Measurements from ENCODE around the gene MAD1L1.

MAD1L1 gene

DNA sequence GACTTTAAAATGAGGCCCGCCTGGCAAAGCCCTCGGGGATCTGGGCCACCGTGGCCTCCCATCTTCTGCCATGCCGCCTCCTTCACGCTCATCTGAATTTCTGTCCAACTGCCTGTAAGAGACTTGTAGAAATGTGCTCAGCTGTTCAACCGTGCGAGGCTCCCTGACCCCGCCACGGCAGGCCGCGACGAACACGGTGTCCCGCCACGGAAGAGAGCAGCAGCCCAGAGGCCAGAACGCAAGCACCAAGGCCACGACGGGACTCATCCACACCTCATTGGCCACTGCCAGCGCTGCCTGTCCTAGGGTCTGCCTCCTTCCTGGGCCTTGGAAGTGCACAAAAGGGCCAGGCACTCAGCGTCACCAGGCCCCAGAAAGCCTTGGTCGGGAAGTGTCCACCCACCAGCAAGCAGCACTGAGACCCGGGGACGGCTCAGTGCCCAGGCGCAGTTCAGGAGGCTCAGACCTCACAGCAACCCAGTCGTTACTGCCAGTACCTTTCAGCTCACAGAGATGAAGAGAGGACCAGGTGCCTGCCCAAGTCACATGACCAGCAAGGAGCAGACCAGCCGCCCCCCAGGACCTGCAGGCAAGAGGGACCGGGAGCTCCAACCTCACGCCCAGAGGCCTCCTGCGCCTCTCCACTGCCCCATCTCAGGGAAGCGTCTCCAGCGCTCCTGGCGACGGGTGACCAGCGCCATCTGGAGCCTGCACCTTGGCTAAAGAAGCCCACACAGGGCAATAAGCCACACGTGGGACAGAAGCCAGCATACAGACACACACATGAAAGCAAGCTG, 85.9 kb downstream of the MAD1L1 start:
- in situ Hi-C loops (cut with HindIII; ENCODE audit: low sequenced_read_pairs) = no loop called here

DNA sequence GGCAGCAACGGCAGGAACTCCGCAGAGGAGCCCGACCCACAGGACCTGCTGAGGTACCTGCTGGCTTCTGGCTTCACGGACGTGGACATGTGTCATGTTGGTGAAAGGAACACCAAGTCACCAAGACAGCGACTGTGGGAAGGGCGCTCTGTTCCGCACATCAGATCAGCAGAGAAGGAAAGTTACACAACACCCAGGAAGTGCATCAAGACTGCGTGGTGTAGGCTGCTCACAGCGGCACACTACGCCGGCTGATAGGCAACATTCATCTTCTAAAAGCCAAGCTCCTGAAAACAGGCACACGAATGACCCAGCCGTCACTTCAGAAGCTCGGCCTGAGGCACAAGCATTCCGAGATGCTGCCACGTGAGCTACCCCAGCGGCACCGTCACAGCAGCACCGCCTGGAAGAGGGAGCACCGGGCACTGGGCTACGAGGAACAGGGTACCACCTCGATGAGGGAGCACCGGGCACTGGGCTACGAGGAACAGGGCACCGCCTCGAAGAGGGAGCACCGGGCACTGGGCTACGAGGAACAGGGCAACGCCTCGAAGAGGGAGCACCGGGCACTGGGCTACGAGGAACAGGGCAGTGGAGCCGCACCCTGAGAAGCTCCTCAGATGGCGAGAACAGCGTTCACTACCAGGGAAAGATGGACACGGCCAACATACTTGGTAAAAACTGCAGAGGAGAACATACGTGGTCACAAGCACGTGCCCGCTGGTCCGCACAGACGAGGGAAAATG, 86.7 kb downstream of the MAD1L1 start:
- in situ Hi-C loops (cut with HindIII; ENCODE audit: low sequenced_read_pairs) = no loop called here

DNA sequence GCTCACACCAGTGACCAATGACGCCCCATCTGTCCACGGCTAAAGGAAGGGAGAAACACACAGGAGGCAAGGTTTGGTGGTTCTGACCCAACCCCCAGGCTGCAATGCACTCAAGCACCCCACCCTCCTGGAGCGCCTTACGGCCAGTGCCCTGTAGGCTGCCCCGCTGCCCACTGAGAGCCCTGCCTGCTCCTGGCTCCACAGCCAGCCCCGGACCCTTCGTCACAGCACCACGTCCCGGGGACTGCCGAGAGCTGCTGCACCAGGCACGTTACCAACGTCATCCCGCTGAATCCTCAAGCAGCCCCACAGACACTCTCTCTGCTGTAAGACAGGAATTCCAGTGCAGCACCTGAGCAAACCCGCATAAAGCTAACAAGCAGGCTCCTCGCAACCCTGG, 87.8 kb downstream of the MAD1L1 start:
- in situ Hi-C loops (cut with HindIII; ENCODE audit: low sequenced_read_pairs) = no loop called here

DNA sequence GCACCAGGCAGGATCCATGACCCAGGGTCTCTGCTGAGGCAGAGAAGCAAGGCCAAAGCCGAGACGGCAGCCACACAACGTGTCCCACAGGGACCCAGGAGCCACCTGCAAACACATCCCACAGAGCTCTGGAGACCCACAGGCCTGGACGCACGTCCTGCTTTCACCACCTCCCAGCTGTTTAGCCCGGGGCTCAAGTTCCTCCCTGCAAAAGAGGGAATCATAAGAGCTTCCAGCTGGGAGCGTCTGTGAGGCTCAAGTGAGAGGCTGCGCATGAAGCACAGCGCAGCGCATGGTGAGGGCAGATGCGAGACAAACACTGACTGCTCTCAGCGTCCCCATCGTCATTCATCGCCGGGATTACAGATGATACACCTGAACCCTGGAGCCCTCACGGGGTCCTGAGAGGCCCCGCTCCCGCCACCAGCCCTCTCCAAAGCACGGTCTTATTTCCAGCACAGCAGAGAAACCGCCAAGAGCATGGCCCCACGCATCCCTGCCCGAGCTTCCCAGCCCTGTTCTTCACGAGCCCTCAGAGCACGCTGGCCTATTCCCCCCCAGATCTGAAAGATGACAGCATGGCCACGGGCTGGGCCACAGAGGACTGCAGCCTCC, 88.7 kb downstream of the MAD1L1 start:
- in situ Hi-C loops (cut with HindIII; ENCODE audit: low sequenced_read_pairs) = no loop called here

DNA sequence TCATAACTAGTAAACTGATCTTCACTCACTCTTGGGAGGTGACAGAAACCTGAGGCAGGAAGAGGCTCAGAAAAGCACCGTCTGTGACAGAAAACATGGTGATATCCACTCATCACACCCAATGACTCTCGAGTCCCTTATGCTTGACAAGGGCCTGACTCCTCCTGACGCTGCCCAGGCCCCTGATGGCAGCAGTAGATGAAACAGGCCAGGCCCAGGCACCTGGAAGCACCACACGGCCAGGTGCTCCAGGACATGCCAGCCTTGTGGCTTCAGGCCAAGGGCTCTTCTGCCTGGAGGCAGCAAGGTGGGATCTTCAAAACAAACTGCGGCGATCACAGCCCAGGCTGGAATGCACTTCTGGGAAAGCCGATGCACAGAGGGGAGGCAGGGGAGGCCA, 89.3 kb downstream of the MAD1L1 start:
- in situ Hi-C loops (cut with HindIII; ENCODE audit: low sequenced_read_pairs) = no loop called here

DNA sequence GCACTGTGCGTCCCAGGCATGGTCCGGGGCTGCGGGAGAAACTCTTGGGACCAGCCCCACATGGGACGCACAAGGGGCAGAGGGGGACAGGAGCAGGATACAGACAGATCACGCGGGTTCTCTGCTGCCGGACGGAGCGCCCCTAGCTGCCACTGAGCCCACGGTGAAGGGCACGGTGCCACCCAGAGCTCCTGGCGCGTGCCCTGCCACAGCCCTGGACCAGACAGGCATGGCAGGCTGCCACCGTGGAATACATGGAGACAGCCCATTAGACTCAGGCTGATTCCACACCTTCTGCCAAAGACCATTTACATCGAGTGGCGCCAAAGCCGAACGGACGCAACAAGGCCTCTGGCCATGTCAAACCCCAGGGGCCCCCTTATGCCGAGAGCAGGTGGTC, 90.4 kb downstream of the MAD1L1 start:
- in situ Hi-C loops (cut with HindIII; ENCODE audit: low sequenced_read_pairs) = no loop called here

DNA sequence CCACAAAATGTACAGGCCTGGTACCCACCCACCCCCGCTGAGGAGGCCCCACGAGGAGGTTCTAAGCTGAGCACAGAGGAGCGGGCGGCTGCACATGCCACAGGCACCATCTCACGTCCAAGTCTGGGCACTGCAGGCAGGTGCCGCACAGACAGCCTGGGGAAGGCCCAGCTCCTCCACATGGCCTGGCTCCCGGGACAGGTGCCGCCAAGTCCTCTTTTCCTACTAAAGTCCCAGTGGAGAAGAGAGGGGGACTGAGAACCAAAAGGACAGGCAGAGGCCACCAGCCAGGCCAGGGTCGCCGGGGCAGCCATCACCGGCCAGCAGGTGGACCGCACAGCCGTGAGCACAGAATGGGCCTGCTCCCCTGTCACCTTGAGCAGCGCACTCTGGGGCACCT, 91.1 kb downstream of the MAD1L1 start:
- in situ Hi-C loops (cut with HindIII; ENCODE audit: low sequenced_read_pairs) = no loop called here

DNA sequence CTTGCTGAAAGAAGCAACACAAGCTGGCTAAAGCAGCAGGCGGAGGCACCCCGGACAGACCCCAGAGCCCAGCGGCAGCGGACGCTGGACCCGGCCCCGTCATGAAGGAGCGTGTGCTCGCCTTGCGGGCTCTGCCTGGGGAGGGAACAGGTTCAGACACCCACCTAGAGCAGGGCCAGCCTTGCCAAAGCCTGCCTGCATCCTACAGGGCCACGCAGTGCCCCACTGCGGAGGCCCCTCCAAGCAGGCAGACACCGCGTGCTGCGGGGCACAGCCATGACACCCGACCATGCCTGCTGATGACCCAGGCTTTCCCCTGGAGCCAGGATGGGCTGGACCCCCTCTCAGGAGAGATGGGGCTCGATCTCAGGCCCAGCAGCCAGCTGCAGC, 91.7 kb downstream of the MAD1L1 start:
- in situ Hi-C loops (cut with HindIII; ENCODE audit: low sequenced_read_pairs) = no loop called here

DNA sequence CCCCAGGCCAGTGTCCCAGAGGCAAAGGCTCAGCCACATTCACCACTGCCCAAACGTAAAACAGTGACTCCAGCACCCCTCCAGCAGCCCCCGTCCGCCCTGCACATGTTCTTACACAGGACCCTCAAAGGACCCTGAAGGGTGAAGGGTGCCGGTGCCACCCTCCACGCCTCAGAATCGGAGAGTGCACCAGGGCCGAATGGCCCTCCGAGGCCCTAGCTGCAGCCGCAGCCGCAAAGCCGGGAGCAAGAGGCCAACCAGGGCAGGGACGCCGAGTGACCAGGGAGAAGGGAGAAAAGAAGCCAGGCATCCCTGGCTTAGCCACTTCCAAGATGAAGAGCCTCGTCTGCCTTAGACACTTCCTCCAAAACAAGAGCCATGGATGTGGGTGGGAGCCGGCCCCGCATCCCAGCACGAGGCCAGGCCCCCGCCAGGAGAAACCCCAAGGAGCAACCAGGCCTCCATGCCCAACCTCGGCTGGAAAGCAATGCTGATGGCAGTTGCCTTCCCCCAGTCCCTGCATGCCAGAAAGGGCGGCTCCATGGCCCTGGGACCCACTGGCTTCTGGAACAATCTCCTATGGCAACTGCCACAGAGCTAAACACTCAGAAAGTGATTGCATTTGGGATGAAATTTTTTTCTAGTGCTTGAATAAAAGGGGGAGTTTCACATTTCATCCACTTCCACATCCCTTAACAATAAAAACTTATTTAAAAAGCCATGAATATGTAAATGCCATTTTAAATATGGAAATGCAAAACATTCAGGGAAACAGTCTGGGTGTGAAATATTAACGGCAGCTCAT, 92.3 kb downstream of the MAD1L1 start:
- in situ Hi-C loops (cut with HindIII; ENCODE audit: low sequenced_read_pairs) = no loop called here

DNA sequence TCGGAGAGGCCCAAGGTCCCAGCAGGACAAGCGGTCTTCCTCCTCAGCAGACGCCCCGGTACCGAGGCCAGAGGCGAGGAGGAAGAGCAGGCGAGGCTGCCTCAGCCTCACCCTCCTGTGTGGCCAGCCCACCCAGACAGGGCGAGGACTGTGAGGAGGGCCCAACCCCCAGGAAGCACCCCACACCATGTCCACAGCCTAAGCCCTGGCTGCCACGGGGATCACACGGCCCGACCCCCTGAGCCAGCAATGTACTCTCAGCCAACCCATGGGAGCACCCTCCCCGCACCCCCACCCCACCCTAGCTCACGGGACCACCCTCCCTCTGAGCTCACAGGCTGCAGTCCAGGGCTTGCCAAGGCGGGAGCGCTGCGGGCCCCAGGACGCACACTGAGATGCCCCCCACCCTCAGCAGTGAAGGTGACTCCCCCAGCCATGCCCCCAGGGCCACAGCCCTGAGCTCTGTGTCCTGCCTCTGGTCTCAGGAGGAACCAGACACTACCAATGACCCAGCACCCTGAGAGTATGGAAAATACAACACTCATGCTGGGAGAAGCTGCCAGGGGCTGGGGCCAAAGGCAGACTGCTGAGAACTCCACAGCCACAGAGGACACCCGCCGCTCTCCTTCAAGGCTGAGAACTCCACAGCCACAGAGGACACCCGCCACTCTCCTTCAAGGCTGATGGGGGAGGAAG, 93.6 kb downstream of the MAD1L1 start:
- in situ Hi-C loops (cut with HindIII; ENCODE audit: low sequenced_read_pairs) = loop anchor here (10.0 kb wide), 1 partner anchor 66 kb away; no protein-coding TSS in a partner anchor

DNA sequence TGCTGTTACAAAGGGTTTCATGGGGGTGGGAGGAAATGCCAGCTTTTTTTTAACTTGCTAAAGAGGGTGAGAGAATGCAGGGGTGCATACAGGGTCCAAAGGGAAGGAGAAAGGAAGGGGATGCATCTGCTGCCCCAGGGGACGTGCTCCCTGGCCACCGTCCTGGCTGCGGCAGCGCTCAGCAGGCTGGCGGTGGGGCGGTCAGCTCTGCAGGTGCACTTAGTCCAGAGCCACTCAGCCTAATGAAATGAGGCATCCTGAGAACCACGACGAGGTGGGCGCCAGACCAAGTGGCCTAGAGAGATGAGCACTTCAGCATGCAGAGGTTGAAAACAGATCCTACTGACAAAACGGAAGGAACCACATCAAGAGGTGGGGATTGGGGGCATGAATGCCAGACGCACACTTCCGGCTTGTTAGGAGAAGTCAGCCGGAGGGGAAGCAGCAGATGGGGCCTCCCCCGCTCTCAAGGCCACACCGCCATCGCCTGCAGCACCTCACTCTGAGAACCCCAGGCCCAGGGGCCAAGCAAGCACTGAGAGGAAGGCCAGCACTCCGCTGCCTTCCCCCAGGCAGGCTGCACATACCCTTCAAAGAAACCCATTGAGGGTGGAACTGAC, 94.5 kb downstream of the MAD1L1 start:
- in situ Hi-C loops (cut with HindIII; ENCODE audit: low sequenced_read_pairs) = loop anchor here (10.0 kb wide), 1 partner anchor 67 kb away; no protein-coding TSS in a partner anchor

DNA sequence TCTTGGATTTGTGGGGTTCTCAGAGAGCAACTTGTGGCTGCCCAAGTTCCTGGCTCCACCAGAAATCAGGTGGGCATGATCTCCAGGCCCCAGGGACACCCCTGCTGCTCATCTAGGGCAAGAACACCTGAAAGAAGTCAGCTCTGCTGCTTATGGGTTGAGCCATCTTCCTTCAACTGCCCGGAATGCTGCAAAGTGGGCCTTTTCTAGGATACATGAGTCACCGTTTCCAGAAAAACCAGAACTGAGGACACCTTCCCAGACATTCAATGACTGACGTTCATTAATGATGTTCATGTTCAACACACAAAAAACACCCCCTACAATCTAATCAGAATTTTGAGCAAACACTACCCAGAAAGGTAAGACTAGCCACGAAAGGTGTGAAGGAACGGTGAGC, 98.0 kb downstream of the MAD1L1 start:
- in situ Hi-C loops (cut with HindIII; ENCODE audit: low sequenced_read_pairs) = loop anchor here (5.0 to 10.0 kb wide), 2 partner anchors 70 to 107 kb away; no protein-coding TSS in a partner anchor

DNA sequence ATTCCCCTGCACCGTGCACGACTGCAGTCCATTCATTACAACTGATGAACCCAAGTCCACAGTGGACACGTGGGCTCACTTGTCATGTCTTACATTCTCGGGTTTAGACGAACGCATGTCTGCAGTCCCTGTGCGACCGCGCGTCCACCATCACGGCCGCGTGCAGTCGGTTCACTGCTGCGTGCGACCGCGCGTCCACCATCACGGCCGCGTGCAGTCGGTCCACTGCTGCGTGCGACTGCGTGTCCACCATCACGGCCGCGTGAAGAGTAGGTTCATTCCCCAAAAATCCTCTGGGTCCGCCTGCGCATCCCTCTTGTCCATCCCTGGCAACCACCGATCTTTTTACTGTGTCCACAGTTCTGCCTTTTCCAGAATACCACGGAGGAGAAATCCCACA, 100.5 kb downstream of the MAD1L1 start:
- in situ Hi-C loops (cut with HindIII; ENCODE audit: low sequenced_read_pairs) = loop anchor here (5.0 to 10.0 kb wide), 2 partner anchors 73 to 105 kb away; no protein-coding TSS in a partner anchor

DNA sequence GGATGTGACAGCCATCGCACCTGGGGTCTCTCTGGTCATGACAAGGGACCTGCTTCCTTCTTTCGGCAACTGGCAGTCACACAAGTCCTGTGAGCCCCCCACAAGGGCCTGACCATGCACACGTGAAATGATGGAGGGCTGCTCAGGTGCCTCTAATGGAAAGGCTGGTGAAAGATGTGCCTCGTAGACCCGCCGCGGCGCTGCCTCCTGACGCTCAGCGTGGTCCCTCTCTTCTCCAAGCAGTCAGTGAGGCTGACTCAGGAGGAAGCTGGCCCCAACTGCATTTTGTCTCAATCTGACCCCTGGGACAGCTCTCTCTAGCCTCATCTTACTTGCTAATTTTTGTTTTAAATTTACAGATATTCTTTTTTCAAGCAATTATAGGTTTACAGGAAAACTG, 100.9 kb downstream of the MAD1L1 start:
- in situ Hi-C loops (cut with HindIII; ENCODE audit: low sequenced_read_pairs) = loop anchor here (5.0 to 10.0 kb wide), 2 partner anchors 73 to 104 kb away; no protein-coding TSS in a partner anchor

DNA sequence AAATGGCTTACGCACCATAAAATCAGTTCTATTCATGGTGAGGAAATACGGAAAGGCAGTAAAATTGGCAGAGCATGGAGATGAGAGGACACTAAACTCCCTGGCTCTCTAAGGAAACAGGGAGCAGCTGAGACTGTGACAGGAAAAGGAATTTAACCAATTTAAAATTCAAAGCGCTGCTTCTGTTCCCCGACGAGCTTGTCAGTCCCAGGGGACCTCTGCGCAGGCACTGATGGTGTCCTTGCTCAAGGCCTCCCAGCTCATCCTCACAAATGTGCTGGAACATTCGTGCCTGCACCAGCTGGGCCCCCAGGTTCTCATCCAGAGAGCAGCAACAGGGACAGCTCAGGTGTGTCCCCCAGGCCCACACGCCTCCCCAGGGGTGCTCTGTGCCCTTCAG, 101.4 kb downstream of the MAD1L1 start:
- in situ Hi-C loops (cut with HindIII; ENCODE audit: low sequenced_read_pairs) = loop anchor here (5.0 to 10.0 kb wide), 2 partner anchors 73 to 104 kb away; no protein-coding TSS in a partner anchor

DNA sequence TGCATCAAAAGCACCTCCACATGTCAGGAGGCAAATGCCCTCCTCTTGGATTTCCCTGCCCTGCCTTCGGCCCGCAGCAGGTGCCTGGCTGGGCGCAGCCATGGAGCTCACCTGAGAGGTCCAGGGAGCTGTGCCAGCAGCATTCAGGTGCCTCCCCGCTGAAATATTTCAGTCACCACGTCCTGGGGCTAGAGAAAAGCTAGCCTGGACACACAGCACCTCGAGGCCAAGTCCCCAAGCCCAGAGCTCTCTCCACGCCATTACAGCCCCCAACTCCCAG, 102.7 kb downstream of the MAD1L1 start:
- in situ Hi-C loops (cut with HindIII; ENCODE audit: low sequenced_read_pairs) = loop anchor here (5.0 to 10.0 kb wide), 2 partner anchors 75 to 103 kb away; no protein-coding TSS in a partner anchor

DNA sequence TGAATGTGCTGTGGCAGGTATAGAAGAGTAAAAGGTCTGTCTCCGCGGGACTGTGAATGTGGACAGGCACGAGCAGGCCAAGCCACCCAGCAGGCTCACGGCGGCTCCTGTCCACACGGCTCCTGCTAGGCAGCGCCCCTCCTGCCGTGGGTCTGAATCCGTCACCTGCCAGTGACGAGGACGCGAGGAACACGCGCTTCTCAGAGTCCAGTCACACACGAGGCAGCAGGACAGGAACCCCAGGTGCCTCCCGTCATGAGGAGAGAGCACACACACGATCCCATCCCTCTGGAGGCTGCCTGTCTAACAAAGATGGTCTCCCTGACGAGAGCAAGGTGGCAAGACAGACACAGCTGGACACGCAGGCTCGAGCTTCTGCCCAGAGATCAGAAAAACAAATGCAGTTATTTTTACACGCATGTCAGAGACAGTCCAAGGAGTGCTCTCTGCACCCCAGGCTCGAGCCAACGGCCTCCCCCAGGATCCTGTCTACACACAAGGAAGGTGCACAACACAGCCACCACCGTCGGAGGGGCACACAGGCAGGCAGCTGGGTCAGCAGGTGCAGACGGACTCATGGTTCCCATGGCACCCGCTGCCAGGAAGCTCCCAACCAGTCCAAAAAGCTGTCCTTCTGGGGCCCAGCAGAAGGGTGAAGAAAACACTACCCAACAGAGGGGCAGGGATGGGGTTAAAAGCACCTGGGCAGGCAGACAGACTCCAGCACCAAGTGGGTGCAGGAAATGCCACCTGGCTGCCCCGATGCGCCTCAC, 103.2 kb downstream of the MAD1L1 start:
- in situ Hi-C loops (cut with HindIII; ENCODE audit: low sequenced_read_pairs) = loop anchor here (5.0 to 10.0 kb wide), 2 partner anchors 75 to 102 kb away; no protein-coding TSS in a partner anchor

DNA sequence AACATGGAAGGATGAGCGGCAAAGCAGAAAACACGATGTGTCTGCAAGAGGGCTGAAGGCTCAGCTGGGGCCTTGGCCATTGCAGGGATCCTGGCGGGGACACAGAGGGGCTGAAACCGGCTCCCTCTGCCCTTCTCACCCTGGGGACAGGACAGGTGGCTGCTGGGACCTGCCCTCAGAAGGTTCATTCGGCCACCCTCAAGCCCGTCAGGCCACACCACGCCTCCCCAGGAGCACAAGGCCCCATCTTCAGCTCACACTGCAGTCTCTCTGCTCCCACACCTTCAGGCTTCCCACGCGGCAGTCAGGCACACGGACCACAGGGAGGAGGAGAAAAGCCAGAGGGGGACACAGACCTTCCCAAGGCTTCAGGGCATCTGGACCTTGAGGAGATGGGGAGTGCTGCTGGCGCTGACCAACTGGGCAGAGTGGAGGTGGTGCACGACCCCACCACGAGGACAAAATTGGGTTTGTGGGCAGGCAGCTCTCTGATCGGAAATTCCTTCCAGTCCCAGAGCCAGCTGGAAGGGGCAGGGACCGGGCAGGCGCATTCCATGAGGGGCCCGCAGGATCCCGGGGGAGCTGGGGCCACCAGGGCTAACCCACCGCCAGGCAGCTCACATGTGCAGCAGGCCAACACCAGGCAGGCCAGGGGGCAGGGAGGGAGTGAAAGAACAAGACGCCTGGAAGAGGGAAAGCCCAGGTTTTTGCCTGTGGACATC, 104.0 kb downstream of the MAD1L1 start:
- in situ Hi-C loops (cut with HindIII; ENCODE audit: low sequenced_read_pairs) = no loop called here
